ENCODE data around the gene PNPO.

Gene PNPO

DNA sequence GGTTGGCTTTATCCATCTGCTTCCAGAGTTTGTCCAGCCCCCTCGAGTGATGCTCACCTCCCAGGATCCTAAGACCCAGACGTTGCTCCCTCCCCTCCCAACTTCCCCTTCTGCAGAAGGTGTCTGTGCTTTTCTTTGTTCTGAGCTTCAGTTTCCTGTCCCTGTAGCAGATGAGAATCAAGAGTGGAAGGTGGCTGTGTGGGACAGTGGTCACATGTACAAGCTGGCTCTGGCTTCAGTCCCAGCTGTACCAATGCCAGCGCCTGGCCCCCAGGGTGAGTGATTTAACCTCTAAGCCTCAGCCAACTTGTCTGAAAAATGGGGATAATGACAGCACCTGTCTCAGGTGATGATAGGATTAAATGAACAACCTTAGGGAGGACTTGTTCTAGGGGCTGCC lies 8.6 kb downstream of the PNPO start:
- no peak for DNase-seq (ENCODE audit: low read depth)

DNA sequence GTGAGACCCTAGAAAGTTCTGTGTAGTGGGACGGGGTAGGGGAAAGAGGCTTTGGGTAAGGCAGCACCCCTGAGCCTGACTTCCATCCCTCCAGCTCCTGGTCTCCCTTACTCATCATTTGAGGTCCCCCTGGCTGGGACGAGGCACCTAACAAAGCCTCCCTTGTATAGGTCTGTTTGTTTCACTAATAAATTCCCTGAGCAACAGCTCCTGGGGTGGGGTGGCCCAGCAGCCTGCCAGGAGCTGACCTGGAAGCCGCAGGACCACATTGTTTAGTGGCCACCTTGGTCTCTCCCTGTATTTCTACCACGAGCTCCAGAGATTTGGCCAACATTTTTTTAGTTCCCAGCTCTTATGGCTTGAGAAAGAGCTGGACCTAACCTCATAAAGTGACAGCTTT lies 9.1 kb downstream of the PNPO start:
- no peak for DNase-seq (ENCODE audit: low read depth)

DNA sequence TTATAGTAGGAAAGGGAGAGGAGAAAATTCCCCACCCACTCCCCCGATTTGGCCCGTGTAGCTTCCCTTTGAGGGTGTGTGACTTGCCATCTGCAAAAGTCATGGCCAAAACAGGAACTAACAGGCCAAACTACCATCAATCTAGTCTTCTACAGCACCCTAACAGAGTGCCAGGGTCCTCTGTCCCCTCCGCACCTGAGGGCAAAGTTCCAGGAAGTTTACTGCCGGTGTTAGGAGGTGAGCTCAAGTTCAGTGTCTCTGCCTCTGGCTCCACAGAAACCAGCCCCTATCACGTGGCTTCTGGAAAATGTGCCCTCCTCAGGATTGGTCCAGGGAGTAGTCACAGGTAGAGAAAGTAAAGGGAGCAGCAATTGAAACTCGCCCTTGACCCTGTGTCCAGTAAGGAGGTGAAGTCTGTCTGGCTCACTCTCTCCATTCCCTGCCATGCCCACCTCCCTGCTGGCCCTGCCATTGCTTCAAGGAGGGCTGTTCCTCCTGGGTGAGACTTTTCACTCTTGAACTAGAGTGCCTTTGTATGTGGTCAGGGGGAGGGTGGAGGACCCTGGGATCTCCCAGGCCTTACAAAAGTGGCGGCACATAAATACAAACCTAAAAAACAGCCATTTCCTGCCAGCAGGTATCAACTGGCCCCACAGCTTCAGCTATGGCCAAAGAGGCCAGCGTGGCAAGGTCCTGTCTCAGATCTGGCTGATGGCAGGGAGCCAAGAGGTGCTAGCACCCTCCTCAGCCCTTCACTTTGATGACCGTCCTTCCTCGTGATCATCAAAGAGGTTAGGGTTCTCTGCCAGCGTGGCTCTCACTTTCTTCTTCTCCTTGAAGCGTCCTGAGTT lies 11.0 kb downstream of the PNPO start:
- no peak for DNase-seq (ENCODE audit: low read depth)

DNA sequence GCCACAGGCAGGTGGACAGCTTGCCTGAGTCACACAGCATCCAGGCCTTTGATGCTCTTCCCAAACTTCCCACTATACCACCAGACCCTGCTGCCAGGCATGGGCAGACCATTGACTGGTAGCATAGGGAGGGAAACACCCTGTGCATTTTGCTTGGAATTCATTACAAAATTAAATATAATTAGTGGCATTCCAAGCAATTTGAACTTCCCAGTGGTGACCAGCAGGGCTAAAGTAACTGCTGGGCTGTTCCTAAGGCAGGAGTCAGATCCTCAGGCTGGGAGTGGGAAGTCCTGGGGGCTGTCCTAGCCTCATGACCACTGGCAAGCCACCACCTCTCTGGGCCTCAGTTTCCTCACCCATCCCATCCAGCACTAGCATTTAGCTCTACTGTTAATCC lies 12.5 kb downstream of the PNPO start:
- DNase-seq (ENCODE audit: low read depth), result no peak

DNA sequence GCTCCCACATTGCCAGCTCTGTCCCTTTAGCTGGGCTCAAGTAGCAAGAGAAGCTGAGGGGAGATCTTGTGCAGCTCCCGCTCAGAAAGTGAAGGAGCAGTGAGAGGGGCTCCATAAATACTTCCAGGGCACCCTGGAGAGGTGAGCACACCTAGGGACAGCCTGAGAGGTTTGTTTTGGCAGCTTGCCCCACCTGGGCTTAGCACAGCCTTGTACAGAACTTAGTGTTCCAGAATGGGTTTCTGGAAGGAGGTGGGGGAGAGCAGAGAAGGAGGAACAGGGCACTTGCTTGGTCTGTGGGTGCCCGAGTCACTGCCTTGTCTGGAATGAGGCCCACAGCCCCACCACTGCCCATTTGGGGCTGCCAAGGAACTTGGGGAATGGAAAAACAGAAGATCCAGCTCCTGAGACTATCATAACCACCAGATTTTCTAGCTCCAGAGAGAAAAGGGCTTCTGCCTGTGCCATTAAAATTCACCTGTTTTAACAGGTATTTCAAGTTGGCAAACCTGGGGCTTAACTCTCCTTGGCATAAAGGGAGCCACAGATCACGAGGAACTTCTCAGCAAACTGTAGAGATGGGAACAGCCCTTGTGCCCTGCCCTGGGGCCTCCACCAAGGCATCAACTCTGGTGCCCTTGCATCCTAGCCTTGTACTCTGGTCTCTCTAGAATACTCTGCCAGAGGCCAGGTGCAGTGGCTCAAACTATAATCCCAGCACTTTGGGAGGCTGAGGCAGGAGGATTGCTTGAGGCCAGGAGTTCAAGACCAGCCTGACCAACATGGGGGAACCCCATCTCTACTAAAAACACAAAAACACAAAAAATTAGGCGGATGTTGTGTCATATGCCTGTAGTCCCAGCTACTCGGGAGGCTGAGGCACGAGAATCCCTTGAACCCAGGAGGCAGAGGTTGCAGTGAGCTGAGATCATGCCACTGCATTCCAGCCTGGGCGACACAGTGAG lies 14.4 kb downstream of the PNPO start:
- no peak for DNase-seq (ENCODE audit: low read depth)

DNA sequence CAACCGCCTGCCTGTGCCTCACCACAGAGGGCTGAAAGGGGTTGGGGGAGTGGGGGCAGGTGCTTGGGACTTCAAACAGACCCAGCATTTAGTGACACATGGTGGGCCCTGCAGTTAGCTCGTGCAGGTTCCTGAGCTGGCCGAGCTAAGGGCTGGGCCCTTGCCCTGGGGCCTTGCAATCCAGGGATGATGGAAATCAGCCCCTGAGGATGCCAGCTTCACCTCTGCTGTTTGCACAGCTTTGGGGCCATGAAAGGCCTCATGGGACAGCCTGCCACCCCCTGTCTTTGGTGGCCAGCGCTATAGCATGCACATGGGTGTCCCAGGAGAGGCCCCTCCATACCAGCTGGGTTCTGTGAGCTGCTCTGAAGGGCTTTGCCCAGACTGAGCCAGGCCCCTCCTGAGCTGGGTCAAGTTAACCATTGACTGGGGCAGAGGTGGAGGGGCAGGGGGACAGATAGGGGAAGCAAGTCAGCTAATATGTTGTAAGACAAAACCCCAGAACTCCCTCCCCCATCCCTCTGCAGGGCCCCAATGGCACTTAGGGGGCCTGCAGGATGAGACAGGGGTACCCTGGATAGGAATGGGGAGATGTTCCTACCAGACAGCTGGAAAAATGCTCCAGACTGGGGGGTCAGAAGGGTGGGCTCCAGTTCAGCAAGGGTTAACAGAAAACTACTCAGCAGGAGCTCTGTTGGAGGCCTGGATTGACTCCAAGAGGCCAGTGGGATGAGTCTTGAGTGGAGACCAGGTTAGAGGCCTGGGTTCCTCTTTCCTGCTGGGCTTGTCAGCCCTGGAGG lies 15.6 kb downstream of the PNPO start:
- no peak for DNase-seq (ENCODE audit: low read depth)

DNA sequence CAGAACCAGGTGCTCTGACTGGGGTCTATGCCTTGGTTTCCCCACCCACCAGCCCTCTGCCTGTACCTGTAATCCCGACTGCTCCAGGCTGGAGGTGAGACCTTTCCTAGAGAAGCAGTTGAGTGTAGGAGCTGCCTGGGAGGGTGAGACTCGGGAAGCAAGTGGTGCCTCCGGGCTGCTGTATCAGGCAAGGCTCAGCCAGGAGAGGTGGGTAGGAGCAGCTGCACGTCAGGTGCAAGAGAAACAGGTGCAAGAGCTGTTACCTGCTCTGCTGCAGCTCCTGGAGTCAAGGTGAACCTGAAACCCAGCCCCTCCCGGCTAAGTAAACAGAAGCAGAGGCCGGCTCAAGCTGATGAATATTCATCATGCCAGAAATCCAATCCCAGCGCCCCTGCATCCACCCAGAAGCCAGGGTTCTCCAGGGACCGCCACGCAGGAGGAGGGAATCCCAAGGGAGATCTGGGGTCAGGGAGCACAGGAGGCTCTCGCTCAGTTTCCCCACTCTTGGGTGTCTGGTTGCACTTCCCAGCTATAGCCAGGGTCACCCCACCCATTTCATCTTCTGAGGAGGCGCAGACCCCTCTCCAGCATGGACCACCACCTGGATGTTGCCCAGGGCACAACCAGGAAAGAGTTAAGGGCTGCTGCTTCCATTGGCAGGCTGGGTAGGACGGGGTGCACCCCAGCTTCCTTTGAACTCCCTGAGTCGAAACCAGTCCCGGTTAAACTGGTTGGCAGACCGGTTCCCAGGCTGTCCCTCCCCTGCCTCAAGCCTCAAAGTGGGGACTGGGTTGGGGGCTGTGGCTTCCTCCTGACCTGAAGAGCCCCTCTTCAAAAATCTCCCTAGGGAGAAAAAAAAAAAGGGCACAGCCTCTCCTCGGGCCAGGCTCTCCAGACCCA lies 16.5 kb downstream of the PNPO start, which contains the start of gene PRR15L:
Gene PRR15L (minus strand): TSS at position 293 of the 900 bp plus-strand sequence. CDS start 4,649 bp downstream, outside the sequence.
- no peak for DNase-seq (ENCODE audit: low read depth)

DNA sequence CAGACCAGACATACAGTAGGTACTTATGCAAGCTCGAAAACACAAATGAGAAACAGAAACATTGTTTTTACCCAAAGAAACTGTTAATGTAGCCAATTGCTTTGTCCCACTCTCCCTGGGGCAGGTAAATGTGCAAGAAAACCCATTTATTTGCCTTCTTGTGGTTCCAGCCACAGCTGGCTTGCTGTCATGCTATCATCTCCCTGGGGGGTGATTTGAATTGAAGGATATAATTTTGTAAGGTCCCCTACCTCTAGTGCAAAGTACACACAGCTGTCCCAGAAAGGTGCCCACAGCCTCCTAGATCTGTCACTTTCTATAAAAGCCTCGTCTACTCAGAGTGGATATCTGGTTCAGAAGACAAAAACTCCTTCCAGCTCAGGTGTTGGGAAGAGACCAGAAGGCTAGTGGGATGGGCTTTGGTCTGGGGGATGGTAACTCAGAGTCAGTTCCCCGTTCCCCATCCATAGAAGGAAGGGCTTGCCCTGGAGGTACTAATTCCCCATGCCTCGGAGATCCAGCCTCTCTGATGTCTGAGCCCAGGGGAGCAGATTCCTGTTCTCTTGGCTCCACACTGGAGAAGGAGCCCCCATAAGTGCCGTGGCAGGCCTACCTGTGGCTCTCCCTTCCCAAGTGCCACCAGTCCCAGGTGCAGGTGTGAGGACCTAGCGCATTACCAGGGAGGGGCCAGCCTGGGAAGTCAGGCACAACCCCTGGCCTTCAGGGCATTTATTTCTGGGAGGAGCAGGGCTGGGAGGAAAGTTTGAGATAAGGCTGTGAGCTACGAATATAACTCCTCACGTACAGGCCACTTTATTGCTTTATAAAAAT lies 18.7 kb downstream of the PNPO start:
- no peak for DNase-seq (ENCODE audit: low read depth)

DNA sequence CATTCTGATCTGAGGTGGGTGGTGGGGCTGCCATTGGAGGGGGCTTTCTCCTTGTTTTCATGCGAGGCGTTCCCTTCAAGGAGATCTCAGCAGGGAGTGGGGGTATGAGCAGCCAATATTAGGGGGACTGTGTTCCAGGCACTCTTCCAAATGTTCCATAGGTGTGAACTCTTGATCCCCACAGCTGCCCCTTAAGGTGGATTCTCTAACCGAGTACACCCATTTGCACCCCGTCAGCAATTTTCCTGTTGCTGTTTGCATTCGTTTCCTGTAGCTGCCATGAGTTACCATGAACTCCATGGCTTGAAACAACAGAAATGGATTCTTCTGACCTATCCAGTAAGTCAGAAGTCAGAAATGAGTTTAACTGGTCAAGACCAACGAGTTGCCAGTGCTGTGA lies 20.0 kb downstream of the PNPO start:
- no peak for DNase-seq (ENCODE audit: low read depth)

DNA sequence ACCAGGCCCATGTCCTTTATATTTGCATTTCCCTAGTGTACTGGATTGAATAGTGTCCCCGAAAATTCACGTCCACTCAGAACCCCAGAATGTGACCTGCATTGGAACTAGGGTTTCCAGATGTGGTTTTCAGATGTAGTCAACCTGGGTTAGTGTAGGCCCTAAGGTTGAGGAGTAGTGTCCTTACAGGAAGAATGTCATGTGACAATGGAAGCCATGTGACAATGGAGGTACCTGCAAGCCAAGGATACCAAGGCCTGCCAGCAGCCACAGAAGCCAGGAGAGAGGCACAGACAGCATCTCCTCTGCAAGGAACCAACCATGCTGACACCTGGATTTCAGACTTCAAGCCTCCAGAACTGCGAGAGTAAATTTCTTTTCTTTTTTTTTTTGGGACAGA lies 21.5 kb downstream of the PNPO start:
- DNase-seq (ENCODE audit: low read depth), result no peak

DNA sequence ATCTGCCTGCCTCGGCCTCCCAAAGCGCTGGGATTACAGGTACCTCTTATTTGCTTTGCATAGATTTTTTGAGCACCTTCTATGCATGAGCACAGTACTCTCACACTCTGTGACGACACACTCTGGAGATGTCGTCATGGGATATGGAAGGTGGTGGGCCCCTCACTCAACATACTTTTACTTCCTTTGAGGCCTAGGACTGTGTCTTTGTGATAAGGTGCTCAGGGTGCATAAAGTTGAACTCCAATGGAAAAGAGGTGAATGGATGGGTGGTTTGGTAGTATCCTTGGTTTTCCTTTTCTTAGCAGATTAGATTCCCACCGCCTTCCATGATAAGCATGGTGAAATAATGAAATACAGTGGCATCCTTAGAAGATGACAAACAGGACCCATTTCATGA lies 23.5 kb downstream of the PNPO start:
- no peak for DNase-seq (ENCODE audit: low read depth)

DNA sequence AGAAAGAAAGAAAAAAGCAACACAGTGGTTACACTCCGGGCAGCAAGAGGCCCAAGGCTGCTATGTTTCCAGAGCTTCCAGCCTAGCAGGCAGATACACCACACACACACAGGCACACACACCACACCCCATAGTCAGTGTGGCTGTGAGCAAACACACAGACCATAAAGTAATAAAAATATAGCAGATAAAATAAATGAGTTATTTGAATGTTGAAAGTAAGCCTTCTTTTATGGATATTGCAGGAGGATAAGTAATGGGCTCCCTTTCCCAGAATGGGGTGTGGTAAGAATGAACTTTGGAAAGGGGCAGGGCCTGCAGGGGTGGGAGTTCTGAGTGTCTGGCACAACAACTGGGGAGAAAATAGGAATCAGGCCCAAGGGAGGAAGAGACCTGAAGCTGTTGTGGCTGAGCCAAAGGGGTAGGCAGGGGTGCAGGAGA lies 24.7 kb downstream of the PNPO start:
- no peak for DNase-seq (ENCODE audit: low read depth)

DNA sequence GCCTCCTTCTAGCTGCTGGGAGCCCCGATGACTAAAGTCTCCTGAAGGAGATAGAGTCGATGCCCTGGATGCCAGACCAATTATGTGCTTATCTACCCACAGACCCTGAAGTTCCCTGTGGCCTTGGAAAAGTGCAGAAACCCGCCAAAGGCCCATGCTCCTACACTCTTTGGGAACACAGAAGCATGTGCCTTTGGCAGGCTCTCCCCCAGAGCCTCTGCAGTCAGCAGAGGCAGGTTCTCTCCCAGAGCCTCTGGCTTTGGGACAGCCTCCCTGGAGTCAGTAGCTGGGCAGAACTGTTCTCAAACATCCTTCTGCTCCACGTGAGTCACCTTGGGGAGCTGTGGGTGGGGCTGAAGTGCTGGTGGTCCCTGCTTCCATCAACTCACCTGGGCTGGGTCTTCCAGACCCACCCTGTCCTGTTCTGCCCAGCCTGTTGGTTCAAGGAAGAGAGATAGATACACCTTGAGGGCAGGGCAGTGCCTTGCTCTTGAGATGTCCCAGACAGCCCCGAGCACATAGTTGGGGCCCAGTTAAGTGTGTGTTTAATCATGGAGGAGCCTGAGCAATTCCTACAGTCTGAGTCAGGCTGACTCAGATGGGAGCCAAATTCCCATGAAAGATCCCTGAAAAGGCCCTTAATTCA lies 26.4 kb downstream of the PNPO start:
- DNase-seq (ENCODE audit: low read depth), result no peak

DNA sequence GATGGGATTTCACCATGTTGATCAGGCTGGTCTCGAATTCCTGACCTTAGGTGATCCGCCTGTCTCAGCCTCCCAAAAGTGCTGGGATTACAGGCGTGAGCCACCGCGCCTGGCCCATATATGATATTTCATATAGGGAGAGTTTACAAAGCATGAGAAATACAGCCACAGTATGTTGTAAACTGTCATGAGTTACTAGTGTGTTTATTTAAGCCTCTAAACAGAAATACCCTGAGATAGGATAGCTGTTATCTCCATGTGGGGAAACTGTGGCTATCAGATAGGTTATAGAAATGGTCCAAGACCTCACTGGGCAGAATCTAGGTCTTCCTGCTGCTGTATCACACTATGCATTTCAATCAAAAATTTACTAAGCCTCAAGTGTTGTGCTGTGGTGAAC lies 27.5 kb downstream of the PNPO start:
- DNase-seq (ENCODE audit: low read depth), result no peak

DNA sequence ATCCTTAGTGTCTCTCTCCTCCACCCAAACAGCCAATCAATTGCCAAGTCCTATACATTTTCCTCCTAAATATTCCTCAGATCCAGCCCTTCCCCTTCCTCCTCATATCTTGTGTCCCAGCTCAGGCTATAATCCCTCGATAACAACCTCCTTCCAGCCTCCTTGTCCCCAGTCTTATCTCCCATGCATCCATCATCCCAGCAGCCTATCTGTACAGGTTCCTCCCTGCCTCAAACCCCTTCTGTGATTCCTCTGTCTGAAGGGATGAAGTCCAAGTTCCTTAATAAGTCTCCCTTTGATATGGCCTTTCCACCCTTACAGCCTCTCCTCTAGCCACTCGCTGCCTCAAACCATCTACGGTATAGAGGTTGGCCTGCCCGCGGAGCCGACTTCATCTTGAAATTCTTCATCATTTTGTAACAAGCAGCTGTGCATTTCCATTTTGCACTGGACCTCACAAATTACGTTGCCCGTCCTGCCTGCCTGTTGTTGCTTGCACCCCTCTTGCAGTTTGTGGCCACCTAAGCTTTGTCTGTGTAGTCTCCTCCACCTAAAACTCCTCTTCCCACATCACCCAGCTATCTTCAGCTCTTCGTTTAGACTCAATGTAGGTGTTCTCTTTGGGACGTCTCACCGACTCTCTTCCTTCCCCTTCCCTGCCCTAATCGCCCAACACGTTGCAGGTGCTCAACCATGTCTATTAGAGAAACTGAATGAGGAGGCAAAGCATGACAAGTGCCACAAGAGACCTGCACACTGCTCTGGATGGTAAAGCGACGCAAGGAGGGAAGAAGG lies 28.8 kb downstream of the PNPO start:
- DNase-seq (ENCODE audit: low read depth), result no peak

DNA sequence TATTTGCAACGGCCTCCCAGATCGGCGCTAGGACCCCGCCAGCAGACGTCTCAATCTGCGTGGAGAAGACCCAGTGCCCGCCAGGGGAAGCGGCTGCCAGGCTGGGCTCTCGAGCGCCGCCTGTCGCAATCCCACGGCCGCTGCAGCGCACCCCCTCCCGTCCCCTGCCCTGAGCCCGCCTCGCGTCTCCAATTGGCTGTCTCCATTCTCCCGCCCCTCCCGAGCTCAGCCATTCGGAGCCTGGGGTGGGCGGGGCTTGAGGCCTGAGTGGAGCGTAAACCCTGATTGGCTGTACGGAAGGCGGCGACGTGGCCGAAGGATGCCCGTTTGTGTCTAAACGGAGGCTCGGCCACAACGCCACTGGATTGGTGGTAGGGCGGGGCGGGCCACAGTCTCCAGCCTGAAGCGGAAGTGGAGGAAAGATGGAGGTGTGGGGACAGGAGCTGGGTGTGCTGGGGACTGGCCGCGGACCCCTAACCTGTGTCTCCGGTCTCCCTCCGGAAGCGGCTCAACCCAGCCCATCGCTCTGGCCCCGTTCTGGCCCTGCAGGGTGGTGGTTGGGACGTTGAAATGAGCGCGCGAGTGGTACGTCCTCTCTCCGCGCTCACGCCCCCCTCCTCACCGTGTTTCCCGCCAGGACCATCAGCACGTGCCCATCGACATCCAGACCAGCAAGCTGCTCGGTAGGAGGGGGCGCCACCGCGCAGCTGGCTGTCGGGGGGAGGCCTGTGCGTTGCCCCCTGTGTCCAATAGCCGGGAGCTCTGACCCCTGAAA lies 29.5 kb downstream of the PNPO start, which contains the start of gene CDK5RAP3:
Gene CDK5RAP3 (plus strand): TSS at position 389 of the 775 bp plus-strand sequence. CDS start 34 bp downstream, at position 423.
- DNase-seq (ENCODE audit: low read depth), result peak; percentile 96

DNA sequence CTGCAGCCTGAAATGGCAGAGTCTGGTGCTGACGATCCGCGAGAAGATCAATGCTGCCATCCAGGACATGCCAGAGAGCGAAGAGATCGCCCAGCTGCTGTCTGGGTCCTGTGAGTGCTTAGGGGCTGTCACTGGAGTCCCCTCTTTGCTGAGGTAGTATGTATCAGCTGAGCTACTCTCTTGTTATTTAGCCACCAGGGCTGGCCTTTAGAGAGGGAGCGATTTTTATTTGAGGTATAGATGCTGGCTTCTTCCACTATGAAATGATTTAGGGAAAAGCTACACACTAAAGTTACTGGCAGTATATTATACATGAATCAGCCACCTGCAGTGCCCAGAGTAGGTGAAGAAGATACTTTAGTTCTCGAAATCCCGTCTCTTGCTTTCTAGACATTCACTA lies 32.2 kb downstream of the PNPO start:
- no peak for DNase-seq (ENCODE audit: low read depth)
